IMR-90 (cell line): ENCODE results near the gene PPIL6. TPM values are rescaled to one million over a fixed set of nuclear protein-coding genes. Genes with fewer than 3 reads are reported as not detected.

ENCODE experiments used
- ATAC-seq: fragments of 200-7000 bp; cut with Tn5 transposase; 2 replicates; pipeline ENCODE4 v1.9.1; 2020; ENCODE audit warnings: low read depth, mild to moderate bottlenecking, moderate library complexity
- BruUV-seq: library from RNA; stranded (reverse); fragments of 400-500 nt; replicated peaks from 2 replicates; lab custom pipeline; 2021; lab: Mats Ljungman, UMichigan
- CTCF ChIA-PET: fragments of 300-600 bp; formaldehyde crosslinking; extraction: SDS; loops from one replicate; lab custom pipeline; 2021; ENCODE audit warnings: antibody characterized with exemption; lab: Yijun Ruan, JAX
- POLR2A ChIA-PET: fragments of 300-600 bp; sonication (Branson Sonifier 250); formaldehyde crosslinking; loops from one replicate; lab custom pipeline; 2022; ENCODE audit warnings: antibody characterized with exemption; ENCODE audit not compliant: unreplicated experiment; lab: Charles Lee
- DNase-seq: peaks from one replicate; pipeline ENCODE4 v3.0.0; 2013
- H2AFZ ChIP-seq: replicated peaks from 2 replicates; pipeline ENCODE3; 2013; ENCODE audit warnings: low read length, mild to moderate bottlenecking; ENCODE audit not compliant: poor library complexity
- H2AK5ac ChIP-seq: 2 replicates; pipeline ENCODE4 v1.6.1; 2013; ENCODE audit warnings: low read depth, low read length, inconsistent platforms
- H2AK9ac ChIP-seq: replicated peaks from 2 replicates; pipeline ENCODE3; 2013; ENCODE audit warnings: mild to moderate bottlenecking, low read depth, low read length, moderate library complexity; ENCODE audit not compliant: poor library complexity
- H2BK120ac ChIP-seq: 2 replicates; pipeline ENCODE4 v1.6.1; 2013; ENCODE audit warnings: low read depth, low read length, inconsistent platforms
- H2BK15ac ChIP-seq: 3 replicates; pipeline ENCODE4 v1.6.1; 2013; ENCODE audit warnings: low read depth, low read length, inconsistent platforms
- H2BK20ac ChIP-seq: 2 replicates; pipeline ENCODE4 v1.6.1; 2013; ENCODE audit warnings: low read depth, mild to moderate bottlenecking, inconsistent platforms, low read length, moderate library complexity
- H2BK5ac ChIP-seq: 2 replicates; pipeline ENCODE4 v1.6.1; 2013; ENCODE audit warnings: mild to moderate bottlenecking, low read depth, low read length, inconsistent platforms; ENCODE audit not compliant: poor library complexity, severe bottlenecking
- H3K14ac ChIP-seq: replicated peaks from 2 replicates; pipeline ENCODE4 v1.6.1; 2013; ENCODE audit warnings: low read depth, low read length, inconsistent platforms
- H3K18ac ChIP-seq: 2 replicates; pipeline ENCODE4 v1.6.1; 2013; ENCODE audit warnings: low read depth, low read length, control low read depth
- H3K23ac ChIP-seq: 2 replicates; pipeline ENCODE4 v1.6.1; 2013; ENCODE audit warnings: low read depth, low read length, inconsistent platforms
- H3K27ac ChIP-seq: 2 replicates; pipeline ENCODE4 v1.5.1; 2013; ENCODE audit warnings: mild to moderate bottlenecking, control low read depth, low read length; ENCODE audit not compliant: insufficient read depth
- H3K27me3 ChIP-seq: 2 replicates; pipeline ENCODE4 v1.6.1; 2013; ENCODE audit warnings: low read length; ENCODE audit not compliant: control insufficient read depth, insufficient read depth
- H3K36me3 ChIP-seq: 2 replicates; pipeline ENCODE4 v1.6.1; 2013; ENCODE audit warnings: low read length, mixed read lengths; ENCODE audit not compliant: control insufficient read depth, insufficient read depth
- H3K4ac ChIP-seq: 2 replicates; pipeline ENCODE4 v1.6.1; 2013; ENCODE audit warnings: low read depth, low read length, inconsistent platforms
- H3K4me1 ChIP-seq: 2 replicates; pipeline ENCODE4 v1.6.1; 2013; ENCODE audit warnings: low read length, mixed read lengths; ENCODE audit not compliant: control insufficient read depth, insufficient read depth
- H3K4me2 ChIP-seq: 2 replicates; pipeline ENCODE4 v1.6.1; 2013; ENCODE audit warnings: low read depth, mild to moderate bottlenecking, control low read depth, low read length, moderate library complexity
- H3K4me3 ChIP-seq: 2 replicates; pipeline ENCODE4 v1.5.1; 2013; ENCODE audit warnings: low read depth, mild to moderate bottlenecking, control low read depth, low read length, moderate library complexity; ENCODE audit not compliant: insufficient read depth
- H3K56ac ChIP-seq: 2 replicates; pipeline ENCODE4 v1.6.1; 2013; ENCODE audit warnings: low read length, inconsistent platforms; ENCODE audit not compliant: insufficient read depth; ENCODE audit errors: extremely low read depth
- H3K79me1 ChIP-seq, 2 experiments: 2 replicates each; pipeline ENCODE4 v1.6.1; 2013; ENCODE audit warnings: low read length in 2 of 2, inconsistent platforms in 1 of 2, low read depth in 1 of 2
- H3K9ac ChIP-seq: 2 replicates; pipeline ENCODE4 v1.6.1; 2013; ENCODE audit warnings: low read depth, low read length, control low read depth
- H3K9me1 ChIP-seq: 2 replicates; pipeline ENCODE4 v1.6.1; 2013; ENCODE audit warnings: low read length, inconsistent platforms; ENCODE audit not compliant: insufficient read depth
- H3K9me3 ChIP-seq: 2 replicates; pipeline ENCODE4 v1.6.1; 2013; ENCODE audit warnings: low read length; ENCODE audit not compliant: control insufficient read depth, insufficient read depth
- H4K20me1 ChIP-seq: 2 replicates; pipeline ENCODE4 v1.6.1; 2013; ENCODE audit warnings: low read length, inconsistent platforms; ENCODE audit not compliant: insufficient read depth
- H4K5ac ChIP-seq: 2 replicates; pipeline ENCODE4 v1.6.1; 2013; ENCODE audit warnings: mild to moderate bottlenecking, low read depth, low read length, control low read depth
- H4K8ac ChIP-seq, 2 experiments: 2 replicates each; pipeline ENCODE4 v1.6.1; 2013; ENCODE audit warnings: low read depth in 2 of 2, low read length in 2 of 2, control low read depth in 1 of 2, inconsistent platforms in 1 of 2
- H4K91ac ChIP-seq: 2 replicates; pipeline ENCODE4 v1.6.1; 2013; ENCODE audit warnings: low read depth, low read length, inconsistent platforms; ENCODE audit not compliant: insufficient read depth
- SMC3 ChIP-seq: fragments of 150-350 bp; IDR thresholded peaks from 2 replicates; pipeline ENCODE4 v1.6.1; 2016; ENCODE audit warnings: low read depth, mild to moderate bottlenecking, antibody characterized with exemption, low read length, moderate library complexity
- WGBS, 2 experiments: methylation state at CpG; one replicate each; pipeline versions ENCODE4 v1.1.5 to v1.1.7; 2013; ENCODE audit warnings: missing lambda C conversion rate in 2 of 2; ENCODE audit not compliant: insufficient read length in 1 of 2; ENCODE audit errors: extremely low coverage in 2 of 2; 5-methylcytosine and 5-hydroxymethylcytosine counted together
- dilution Hi-C: fragments of 300-500 bp; cut with HindIII; formaldehyde crosslinking; loops from one replicate; pipeline ENCODE4 v1.14.3; 2018; ENCODE audit warnings: low sequenced_read_pairs; ENCODE audit not compliant: unreplicated experiment
- in situ Hi-C: fragments of 300-500 bp; cut with MboI; formaldehyde crosslinking; loops from 3 replicates; pipeline ENCODE4 v1.14.3; 2019; ENCODE audit warnings: low sequenced_read_pairs, inconsistent platforms, mixed read lengths
- intact Hi-C: fragments of 100-400 bp; cut with micrococcal nuclease; formaldehyde crosslinking; loops from 2 replicates; pipeline ENCODE4 v1.10.0; 2022
- polyA plus RNA-seq, 3 experiments: library from polyadenylated mRNA; depleted of rRNA; stranded (reverse); fragments of >200 nt; gene quantifications; 2 replicates each; pipeline ENCODE4 v1.2.3, GENCODE V29; 2012; ENCODE audit warnings: low replicate concordance in 1 of 3
- total RNA-seq: library from RNA; depleted of rRNA; stranded (reverse); fragments of >200 nt; gene quantifications from 2 replicates; pipeline ENCODE4 v1.2.3, GENCODE V29; 2012

PPIL6 gene
- total and polyA plus RNA-seq, 2 of the 4 experiments (the other 2 are of a cell fraction), result 0.15 to 0.18 TPM

- Histone ChIP-seq H3K56ac (no peak overlapping the region), H3K4me1 (peaks cover 4% of the 10 kb centered on the region; the same call in 1 of the 2 replicates), H3K27ac (no peak overlapping the region), H3K14ac (no peak overlapping the region), H4K91ac (no peak overlapping the region), H3K9me3 (no peaks in the 10 kb centered on the region), H3K23ac (no peak overlapping the region), H4K8ac (no peak overlapping the region), H3K9ac (no peak overlapping the region), H3K4me3 (no peak overlapping the region), H2AFZ (no peak overlapping the region), H3K36me3 (no peaks in the 10 kb centered on the region), H3K4me2 (no peak overlapping the region), H2BK20ac (no peak overlapping the region), H3K9me1 (no peaks in the 10 kb centered on the region; the same call in 1 of the 2 replicates), H3K4ac (no peak overlapping the region), H2BK5ac (no peak overlapping the region), H3K27me3 (no peaks in the 10 kb centered on the region), H2AK9ac (no peak overlapping the region), H2BK15ac (no peak overlapping the region), H4K5ac (no peak overlapping the region), H3K18ac (no peak overlapping the region), H2AK5ac (no peak overlapping the region), H3K79me1 (no peaks in the 10 kb centered on the region), H2BK120ac (no peak overlapping the region), H4K20me1 (no peaks in the 10 kb centered on the region)
- intact Hi-C loops (no loop called here), in situ Hi-C loops (no loop called here), dilution Hi-C loops (no loop called here)
- no TSS peak for BruUV-seq
- WGBS, 2 experiments, result no CpG with 5 or more reads among the region's 8 CpGs
- DNase-seq (no peak), ATAC-seq (no peak)
- no peak for TF ChIP-seq SMC3
- ChIA-PET CTCF (no interaction called here), POLR2A (no interaction called here)
These were observed 92.2 kb downstream of the PPIL6 start for GRCh38 chr6:109348226-109348625.
